Cerebellar cortex (tissue), 1 donor: ENCODE results near the gene RNASEH2C.
A peak's percentile ranks its signal among the peaks of the same experiment; 100 is the strongest.
"Not testable (repeated sequence)": the region's sequence is repeated elsewhere in the genome, so short reads cannot be mapped to it uniquely, and the experiment has no call there.

Experiments used
- DNase-seq: peaks from one replicate; pipeline ENCODE4 v3.0.0-alpha.2; 2015; ENCODE audit warnings: low spot score

Gene RNASEH2C

DNA sequence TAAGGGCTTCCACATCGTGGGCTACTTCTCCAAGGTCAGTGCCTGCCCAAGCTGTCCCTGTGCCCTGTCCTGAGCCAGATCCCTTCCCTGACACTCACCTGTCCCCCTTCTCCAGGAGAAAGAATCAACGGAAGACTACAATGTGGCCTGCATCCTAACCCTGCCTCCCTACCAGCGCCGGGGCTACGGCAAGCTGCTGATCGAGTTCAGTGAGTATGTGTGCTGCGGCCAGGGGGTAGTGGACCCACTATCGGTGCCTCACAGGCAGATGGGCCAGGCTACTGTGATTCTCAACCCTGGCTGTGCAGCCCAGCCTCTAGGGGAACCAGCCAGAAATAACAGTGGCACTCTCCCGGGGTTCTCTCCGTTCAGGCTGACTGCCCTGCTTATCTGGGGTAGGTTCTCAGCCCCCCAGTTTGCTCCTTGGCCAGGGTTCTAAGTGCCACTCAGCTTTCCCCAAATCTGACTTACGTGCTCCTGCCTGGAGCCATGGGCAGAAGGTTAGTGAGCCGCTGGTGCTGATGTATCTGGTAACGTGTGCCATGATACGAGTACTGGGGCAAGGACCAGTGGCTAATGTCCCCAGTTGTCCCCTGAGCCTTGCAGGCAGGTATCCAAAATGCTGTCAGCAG is 3.7 kb downstream of the RNASEH2C start:
- no peak for DNase-seq

DNA sequence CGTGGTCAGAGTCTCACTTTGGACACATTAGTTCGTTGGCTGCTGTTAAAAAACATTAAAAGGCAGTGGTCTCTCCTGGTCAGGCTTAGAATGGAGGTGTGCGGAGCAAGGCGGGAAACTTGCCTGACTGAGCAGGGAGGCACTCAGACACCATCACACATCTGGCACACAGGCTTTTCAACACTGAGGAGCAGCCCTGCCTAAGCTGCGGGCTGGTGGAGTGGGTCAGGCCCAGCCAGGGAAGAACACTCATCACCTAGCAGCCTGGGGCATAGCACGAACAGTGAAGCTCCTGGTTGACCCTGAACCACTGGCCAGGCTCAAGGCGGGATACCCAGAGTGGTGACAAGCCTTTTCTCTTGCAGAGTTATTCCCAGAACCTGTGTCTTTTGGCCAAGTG is 4.3 kb downstream of the RNASEH2C start:
- DNase-seq: no peak

DNA sequence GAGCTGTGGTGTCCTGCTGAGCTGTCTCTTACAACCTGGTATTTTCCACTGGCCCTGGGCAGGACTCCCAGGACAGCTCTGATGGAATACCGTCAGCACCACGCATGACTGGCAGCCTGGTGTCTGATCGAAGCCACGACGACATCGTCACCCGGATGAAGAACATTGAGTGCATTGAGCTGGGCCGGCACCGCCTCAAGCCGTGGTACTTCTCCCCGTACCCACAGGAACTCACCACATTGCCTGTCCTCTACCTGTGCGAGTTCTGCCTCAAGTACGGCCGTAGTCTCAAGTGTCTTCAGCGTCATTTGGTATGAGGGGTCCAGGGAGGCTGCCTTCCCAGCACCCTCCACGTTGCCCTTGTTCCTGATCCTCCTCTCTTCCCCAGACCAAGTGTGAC is 6.2 kb downstream of the RNASEH2C start:
- DNase-seq: no peak

DNA sequence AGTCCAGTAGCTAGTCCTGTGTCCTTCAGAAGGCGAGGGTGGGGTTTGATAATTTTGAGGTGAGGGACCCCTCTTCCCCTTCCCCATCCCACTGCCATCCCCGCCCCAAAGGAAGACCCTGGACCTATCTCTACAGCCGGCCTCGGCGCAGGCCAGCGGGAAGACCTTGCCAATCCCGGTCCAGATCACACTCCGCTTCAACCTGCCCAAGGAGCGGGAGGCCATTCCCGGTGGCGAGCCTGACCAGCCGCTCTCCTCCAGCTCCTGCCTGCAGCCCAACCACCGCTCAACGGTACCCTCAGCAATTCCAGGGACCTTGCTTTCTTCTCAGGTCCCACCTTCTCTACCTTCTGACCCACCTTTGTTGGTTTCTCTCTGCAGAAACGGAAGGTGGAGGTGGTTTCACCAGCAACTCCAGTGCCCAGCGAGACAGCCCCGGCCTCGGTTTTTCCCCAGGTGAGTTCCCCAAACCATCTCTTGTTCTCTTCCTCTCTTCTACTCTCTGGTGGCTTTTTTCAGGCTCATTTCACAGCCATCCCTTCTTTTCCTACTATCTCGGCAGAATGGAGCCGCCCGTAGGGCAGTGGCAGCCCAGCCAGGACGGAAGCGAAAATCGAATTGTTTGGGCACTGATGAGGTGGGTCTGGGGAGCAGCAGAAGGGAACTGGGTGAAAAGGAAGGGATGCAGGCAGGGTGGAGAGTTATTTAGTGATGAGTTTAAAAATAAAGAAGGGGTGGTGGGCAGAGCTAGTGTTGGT is 7.2 kb downstream of the RNASEH2C start:
- no peak for DNase-seq

DNA sequence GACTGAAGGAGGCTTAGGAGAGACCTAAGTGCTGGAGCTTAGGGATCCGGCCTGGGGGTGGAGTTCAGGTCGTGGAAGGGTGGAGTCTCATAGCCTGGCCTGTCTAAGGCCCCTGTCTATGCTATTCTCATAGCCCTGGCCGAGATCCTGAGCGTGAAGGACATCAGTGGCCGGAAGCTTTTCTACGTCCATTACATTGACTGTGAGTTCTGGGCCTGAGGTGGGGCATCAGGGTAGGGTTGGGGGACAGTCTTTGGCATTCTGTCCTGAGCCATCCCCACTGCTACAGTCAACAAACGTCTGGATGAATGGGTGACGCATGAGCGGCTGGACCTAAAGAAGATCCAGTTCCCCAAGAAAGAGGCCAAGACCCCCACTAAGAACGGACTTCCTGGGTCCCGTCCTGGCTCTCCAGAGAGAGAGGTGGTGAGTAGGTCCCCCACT is 7.9 kb downstream of the RNASEH2C start:
- DNase-seq: no peak

DNA sequence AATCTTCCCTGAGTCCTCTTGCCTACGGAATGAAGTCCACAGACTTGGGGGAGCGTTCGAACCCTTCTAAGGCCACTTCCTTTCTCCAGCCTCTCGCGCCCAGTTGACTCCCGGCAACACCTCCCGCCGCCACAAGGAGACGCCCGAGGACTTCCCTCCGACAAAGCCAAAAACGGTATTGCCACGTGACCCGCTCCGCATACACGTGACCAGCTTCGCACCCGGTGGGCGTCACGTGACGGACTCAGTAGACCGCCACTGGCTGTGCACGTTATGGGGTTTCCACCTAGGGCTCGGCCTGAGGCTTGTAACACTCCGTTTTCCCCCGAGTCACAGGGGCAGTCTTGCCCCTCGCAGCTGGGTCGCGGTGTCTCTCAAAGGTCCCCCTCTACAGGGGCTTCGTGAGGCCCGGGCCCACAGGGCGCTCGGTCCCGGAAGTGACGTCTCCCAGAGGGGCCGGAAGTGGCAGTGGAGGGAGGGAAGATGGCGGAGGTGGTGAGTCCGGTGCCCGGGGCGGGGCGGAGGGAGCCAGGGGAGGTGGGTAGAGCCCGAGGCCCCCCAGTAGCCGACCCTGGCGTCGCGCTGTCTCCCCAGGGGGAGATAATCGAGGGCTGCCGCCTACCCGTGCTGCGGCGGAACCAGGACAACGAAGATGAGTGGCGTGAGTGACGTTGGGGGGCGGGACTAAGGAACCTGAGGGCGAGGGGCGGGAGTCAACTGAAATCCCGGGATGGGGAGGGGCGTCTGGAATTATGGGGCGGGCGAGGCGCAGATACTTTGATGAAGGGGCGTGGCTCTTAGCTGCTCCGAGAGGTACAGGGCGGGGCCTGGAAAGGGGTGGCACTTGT is 8.6 kb downstream of the RNASEH2C start, which contains the start of gene KAT5:
Gene KAT5, plus strand, starts transcription at position 468 of the 848 bp plus-strand sequence. Its CDS starts 16 bp downstream, at position 484.
- peak; percentile 98 for DNase-seq

DNA sequence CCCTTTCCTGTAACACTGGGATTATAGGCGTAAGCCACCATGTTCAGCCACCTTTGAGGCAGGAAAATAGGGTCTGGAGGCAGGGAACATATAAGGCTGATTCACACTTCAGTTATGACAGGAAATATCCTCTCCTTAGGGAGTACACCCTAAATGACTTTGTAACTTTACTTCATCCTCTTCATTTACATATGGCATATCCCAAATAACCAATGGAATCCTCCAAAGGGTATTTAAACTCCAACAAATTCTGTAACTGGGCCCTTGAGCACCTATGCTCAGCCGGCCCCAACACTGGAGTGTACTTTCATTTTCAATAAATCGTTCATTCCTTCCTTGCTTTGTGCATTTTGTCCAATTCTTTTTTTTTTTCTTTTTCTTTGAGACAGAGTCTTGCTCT is 10.2 kb downstream of the RNASEH2C start:
- DNase-seq: no peak

DNA sequence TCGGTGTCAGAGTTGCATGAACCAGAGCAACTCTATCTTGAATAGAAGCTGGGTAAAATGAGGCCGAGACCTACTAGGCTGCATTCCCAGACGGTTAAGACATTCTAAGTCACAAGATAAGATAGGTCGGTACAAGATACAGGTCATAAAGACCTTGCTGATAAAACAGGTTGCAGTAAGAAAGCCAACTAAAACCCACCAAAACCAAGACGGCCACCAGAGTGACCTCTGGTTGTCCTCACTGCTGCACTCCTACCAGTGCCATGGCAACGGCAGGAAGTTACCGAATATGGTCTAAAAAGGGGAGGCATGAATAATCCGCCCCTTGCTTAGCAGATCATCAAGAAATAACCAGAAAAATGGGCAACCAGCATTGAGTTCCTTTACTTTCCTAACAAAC is 10.9 kb downstream of the RNASEH2C start:
- DNase-seq: no peak

DNA sequence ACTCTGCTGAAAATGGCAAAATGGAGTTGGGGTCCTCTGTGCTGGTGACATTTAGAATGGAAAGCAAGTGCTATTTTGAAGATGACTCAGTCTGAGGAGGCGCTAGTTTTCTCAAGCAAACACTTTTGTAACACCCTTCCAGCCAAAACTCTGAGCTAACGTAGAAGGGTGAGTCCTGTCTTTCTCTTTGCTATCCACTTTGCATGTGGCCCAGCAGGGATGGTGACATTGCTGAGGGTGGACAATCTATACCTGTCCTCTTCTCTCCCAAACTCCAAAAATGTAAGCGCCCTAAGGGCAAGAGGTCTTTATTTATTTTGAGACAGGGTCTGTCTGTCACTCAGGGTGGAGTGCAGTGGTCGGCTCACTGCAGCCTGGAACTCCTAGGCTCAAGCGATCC is 12.1 kb downstream of the RNASEH2C start:
- no peak for DNase-seq

DNA sequence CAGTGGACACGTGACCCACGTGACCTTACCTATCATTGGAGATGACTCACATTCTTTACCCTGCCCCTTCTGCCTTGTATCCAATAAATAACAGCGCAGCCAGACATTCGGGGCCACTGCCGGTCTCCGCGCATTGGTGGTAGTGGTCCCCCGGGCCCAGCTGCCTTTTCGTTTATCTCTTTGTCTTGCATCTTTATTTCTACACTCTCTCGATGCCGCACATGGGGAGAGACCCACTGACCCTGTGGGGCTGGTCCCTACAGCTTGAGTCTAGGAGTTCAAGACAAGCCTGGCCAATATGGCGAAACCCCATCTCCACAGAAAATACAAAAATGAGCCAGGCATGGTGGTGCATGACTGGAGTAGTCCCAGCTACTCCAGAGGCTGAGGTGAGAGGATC is 13.6 kb downstream of the RNASEH2C start:
- not testable (repeated sequence) for DNase-seq

DNA sequence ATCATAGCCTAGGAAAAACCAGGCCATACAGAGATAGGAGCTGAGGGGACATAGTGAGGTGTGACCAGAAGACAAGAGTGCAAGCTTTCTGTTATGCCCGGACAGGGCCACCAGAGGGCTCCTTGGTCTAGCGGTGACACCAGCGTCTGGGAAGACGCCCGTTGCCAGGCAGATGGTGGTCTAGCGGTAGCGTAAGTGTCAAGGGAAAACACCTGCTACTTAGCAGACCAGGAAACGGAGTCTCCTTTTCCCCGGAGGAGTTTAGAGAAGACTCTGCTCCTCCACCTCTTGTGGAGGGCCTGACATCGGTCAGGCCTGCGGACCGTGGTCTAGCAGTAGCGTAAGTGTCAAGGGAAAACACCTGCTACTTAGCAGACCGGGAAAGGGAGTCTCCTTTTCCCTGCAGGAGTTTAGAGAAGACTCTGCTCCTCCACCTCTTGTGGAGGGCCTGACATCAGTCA is 14.3 kb downstream of the RNASEH2C start:
- DNase-seq: peak; percentile 74

DNA sequence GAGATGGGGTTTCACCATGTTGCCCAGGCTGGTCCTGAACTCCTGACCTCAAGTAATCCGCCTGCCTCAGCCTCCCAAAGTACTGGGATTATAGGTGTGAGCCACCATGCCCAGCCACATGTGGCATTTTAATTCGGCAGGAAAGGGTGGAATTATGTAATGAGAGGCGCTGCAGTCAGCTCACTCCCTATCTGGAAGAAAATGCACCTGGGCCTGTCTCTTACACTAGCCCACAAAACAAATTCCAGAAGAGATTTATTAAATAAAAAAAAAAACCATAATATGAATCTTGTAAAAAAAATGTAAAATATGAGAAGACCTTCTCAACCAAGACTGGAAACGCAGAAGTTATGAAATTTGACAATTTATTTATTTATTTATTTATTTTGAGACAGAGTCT is 16.8 kb downstream of the RNASEH2C start:
- no peak for DNase-seq

DNA sequence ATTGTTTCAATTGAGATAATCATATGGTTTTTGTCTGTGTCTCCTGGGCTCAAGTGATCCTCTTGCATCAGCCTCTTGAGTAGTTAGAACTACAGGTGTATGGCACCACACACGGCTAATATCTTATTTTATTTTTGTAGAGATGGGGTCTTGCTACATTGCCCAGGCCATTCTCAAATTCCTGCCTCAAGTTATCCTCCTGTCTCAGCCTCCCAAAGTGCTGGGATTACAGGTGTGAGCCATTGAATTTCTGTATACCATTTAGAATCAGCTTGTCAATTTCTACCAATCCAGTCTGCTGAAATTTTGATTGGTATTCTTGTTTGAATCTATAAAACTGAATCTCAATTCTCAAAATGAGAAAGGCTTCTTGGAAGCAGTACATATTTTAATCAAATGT is 18.9 kb downstream of the RNASEH2C start:
- no peak for DNase-seq

DNA sequence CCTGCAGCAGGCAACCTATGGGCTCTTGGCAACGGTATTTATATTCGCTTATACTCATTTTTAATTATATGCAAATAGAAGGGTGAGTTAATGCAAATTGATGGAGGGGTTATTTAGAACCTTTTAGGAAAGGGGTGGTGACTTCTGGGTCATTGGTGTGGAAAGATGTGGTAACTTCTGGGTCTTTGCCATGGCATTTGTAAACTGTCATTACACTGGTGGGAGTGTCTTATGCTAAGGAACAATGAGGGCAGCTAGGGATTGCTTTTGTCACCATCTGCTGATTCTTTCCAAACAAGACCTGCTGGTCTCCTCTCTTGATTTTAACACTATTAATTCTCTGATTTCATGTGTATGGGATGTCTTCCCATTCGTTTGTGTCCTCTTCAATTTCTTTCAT is 20.2 kb downstream of the RNASEH2C start:
- peak; percentile 28 for DNase-seq

DNA sequence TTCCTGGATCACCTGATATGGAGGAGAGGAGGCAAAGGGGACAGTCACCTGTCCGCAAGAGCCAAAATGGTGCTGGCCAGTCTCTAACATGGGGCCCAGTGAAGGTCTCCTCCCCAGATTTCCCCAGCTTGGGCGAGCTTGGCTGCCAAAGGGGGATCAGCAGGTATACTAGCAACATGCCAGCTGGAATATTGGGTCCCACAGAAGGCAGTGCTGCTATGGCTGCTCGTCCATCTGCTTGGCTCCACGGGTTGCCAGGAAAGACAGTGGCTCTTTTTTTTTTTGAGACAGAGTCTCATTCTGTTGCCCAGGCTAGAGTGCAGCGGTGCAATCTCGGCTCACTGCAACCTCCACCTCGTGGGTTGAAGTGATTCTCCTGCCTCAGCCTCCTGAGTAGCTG is 21.3 kb downstream of the RNASEH2C start:
- peak; percentile 74 for DNase-seq

DNA sequence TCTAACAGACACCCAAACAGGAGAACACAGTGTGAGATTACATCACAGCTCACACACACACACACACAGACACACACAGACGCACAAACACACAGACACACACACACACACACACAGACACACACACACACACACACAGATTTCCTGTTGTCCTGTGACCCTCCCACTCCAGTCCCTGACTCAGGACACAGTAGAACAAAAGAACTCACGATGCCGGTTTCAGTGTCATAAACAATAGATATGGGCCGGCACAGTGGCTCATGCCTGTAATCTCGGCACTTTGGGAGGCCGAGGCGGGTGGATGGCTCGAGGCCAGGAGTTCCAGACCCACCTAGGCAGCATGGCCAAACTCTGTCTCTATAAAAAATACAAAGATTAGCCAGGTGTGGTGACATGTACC is 22.4 kb downstream of the RNASEH2C start:
- no peak for DNase-seq

DNA sequence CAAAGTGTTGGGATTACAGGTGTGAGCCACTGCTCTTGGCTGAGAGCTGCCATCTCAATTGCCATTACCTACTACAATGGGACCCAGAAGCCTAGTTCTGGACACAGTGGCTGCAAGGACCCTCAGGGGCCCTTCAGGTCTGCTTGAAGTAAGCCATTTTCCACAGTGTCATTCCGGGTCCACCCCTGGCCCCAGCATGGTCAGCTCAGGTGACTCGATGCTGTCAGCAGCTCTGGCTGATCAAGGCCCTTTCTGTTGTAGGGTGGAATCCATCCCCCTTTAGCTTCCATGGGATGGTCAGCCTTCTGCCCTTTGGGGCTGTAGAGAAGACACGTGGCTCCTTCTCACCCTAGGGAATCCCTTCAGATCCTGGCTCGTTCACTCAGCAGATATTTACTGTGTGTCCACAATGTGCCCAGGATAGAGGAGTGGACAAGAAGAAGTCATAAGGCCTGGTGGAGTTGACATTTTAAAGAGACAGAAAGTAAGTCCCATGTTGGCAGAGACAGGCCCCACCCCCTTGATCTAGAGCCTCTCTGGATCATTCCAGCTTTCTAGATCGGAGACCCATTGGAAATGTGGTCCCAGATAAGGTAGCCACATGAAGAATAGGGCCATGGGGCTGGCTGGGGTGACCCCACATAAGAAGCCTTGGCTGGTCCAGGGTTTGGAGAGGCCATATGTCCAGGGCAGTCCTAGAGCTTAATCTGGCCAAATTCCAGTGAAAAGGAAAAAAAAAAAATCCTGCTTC is 23.6 kb downstream of the RNASEH2C start:
- no peak for DNase-seq

DNA sequence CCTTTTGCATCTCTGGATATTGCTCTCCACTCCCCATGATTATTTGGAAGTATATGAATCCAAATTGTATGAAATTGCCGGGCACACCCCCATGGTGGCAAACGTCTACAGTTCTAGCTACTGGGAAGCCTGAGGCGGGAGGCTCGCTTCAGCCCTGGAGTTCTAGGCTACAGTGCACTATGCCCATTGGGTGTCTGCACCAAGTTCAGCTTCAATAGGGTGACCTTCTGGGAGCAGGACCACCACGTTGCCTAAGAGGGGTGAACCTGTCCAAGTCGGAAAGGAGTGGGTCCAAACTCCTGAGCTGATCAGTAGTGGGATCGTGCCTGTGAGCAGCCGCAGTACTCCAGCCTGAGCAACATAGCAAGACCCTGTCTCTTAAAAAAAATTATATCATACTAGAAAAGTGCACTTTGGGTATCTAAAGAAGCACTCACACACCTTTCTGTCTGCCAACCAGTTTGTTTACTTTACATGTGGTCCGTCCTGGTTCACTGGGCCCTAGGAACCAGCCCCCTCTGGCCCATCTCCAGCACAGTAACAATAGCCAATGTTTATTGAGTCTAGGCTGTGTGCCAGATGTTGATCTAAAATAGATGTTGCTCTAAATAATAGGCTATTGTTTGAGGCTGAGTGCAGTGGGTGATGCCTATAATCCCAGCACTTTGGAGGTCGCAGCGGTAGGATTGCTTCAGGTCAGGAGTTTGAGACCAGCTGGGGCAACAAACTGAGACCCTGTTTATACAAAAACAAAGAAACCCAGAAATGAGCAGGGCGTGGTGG is 24.9 kb downstream of the RNASEH2C start:
- DNase-seq: no peak

DNA sequence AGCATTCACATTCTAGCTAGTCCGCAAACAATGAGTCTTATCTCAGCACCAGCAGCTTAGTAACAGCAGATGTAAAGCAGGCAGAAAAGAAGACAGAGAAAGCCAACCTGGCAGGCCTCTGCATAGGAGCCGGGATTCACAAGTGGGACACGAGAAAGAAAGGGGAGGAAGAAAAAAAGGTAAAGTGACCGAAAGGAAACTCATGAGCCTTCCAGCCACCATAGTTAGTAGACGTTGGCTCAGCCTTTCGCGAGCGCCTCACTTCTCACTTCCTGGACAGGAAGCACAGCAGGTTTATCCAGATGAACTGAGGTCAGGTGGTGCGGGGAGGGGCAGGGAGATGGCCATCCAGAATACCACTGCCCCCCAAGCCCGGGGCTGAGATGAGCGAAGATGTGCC is 28.2 kb downstream of the RNASEH2C start:
- DNase-seq: no peak

DNA sequence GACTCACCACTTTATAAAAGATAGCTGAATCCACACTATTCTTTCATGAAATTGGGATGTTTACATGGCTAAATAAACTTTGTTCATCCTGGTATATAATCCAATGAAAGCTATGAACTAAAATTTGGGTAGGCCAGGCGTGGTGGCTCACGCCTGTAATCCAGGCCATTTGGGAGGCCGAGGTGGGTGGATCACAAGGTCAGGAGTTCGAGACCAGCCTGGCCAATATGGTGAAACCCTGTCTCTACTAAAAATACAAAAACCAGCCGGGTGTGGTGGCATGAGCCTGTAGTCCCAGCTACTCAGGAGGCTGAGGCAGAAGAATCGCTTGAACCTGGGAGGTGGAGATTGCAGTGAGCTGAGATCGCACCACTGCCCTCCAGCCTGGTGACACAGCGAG is 28.8 kb downstream of the RNASEH2C start:
- DNase-seq: not testable (repeated sequence)

DNA sequence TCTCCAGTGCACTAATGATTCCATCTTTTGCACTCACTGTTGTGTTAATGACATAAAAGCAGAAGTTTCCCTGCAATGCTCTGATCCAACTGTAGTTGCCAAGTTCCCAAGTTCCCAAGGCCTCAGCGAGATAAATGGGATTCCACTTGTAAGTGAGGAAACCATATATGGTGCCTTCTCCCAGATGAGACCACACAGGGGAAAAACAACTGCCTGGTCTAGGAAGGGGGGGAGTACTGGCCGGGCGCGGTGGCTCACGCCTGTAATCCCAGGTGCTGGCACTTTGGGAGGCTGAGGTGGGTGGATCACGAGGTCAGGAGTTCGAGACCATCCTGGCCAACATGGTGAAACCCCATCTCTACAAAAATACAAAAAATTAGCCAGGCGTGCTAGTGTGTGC is 34.6 kb downstream of the RNASEH2C start:
- DNase-seq: no peak
